B cell (primary cell): ENCODE results near the gene TRMT10B. TPM values are rescaled to one million over a fixed set of nuclear protein-coding genes. Genes with fewer than 3 reads are reported as not detected.

ENCODE experiments used
- ATAC-seq: fragments of 200-7000 bp; cut with Tn5 transposase; one replicate; pipeline ENCODE4 v1.10.0; 2021; ENCODE audit warnings: low read depth, mild to moderate bottlenecking, moderate number of reproducible peaks, moderate library complexity
- CTCF ChIA-PET: fragments of 350-600 bp; sonication (Branson Sonifier 250); formaldehyde crosslinking; loops from one replicate; lab custom pipeline; 2021; ENCODE audit warnings: antibody characterized with exemption, inconsistent platforms; lab: Charles Lee
- POLR2A ChIA-PET: fragments of 350-600 bp; sonication (Branson Sonifier 250); formaldehyde crosslinking; loops from one replicate; lab custom pipeline; 2021; ENCODE audit warnings: antibody characterized with exemption; lab: Charles Lee
- DNase-seq: peaks from one replicate; pipeline ENCODE4 v3.0.0; 2013
- H2AFZ ChIP-seq: 2 replicates; pipeline ENCODE4 v1.6.1; 2012; ENCODE audit warnings: mild to moderate bottlenecking, low read depth, low read length; ENCODE audit not compliant: insufficient read depth, poor library complexity, severe bottlenecking
- H3K27ac ChIP-seq, 2 donors: 1 replicate in 1 of 2; 2 replicates in 1 of 2; pipeline ENCODE4 v1.5.1; 2012 to 2013; ENCODE audit warnings: low read length in 2 of 2, mild to moderate bottlenecking in 2 of 2, moderate library complexity in 1 of 2
- H3K27me3 ChIP-seq, 4 experiments: fragments of 200-600 bp in 1 of 4; sonication (generic) in 1 of 4; replicated peaks in 1 of 4; 1 replicate in 2 of 4; 2 replicates in 2 of 4; pipeline versions ENCODE4 v1.6.1 to v1.7.0; 2013 to 2016; ENCODE audit warnings: low read length in 3 of 4, mild to moderate bottlenecking in 2 of 4, mixed read lengths in 1 of 4, moderate library complexity in 1 of 4; ENCODE audit not compliant: insufficient read depth in 4 of 4, control insufficient read depth in 3 of 4; ENCODE audit errors: control extremely low read depth in 1 of 4
- H3K36me3 ChIP-seq, 2 experiments: replicated peaks in 1 of 2; 1 replicate in 1 of 2; 2 replicates in 1 of 2; pipeline versions ENCODE4 v1.6.1 to v1.7.1; 2013; ENCODE audit warnings: low read length in 1 of 2; ENCODE audit not compliant: insufficient read depth in 2 of 2, control insufficient read depth in 1 of 2; ENCODE audit errors: control extremely low read depth in 1 of 2, extremely low read depth in 1 of 2
- H3K4me1 ChIP-seq, 2 donors: fragments of 200-600 bp in 1 of 2; sonication (generic) in 1 of 2; 1 replicate in 1 of 2; 2 replicates in 1 of 2; pipeline versions ENCODE4 v1.5.1 to v1.6.1; 2013 to 2017; ENCODE audit warnings: low read length in 2 of 2; ENCODE audit not compliant: control insufficient read depth in 2 of 2, insufficient read depth in 2 of 2
- H3K4me2 ChIP-seq: replicated peaks from 2 replicates; pipeline ENCODE3; 2012; ENCODE audit warnings: mild to moderate bottlenecking, low read depth, low read length; ENCODE audit not compliant: poor library complexity, severe bottlenecking
- H3K4me3 ChIP-seq, 5 experiments: fragments of 200-600 bp in 1 of 5; sonication (generic) in 1 of 5; 1 replicate in 3 of 5; 2 replicates in 2 of 5; pipeline versions ENCODE4 v1.5.1 to v1.7.0; 2011 to 2016; ENCODE audit warnings: low read length in 4 of 5, mild to moderate bottlenecking in 4 of 5, low read depth in 2 of 5, control low read depth in 1 of 5, moderate library complexity in 1 of 5; ENCODE audit not compliant: insufficient read depth in 1 of 5; ENCODE audit errors: control extremely low read depth in 1 of 5, extremely low read depth in 1 of 5
- H3K79me2 ChIP-seq: fragments of 200-600 bp; sonication (generic); one replicate; pipeline ENCODE4 v1.6.0; 2016; ENCODE audit warnings: low read length; ENCODE audit not compliant: control insufficient read depth, insufficient read depth
- H3K9ac ChIP-seq: fragments of 200-600 bp; sonication (generic); 2 replicates; pipeline ENCODE4 v1.6.1; 2017; ENCODE audit warnings: mild to moderate bottlenecking, low read length, moderate library complexity
- H3K9me3 ChIP-seq, 3 donors: one replicate each; pipeline versions ENCODE4 v1.6.1 to v1.7.1; 2013; ENCODE audit warnings: low read length in 2 of 3; ENCODE audit not compliant: control insufficient read depth in 2 of 3, insufficient read depth in 1 of 3; ENCODE audit errors: control extremely low read depth in 1 of 3
- H4K20me1 ChIP-seq: 2 replicates; pipeline ENCODE4 v1.6.0; 2012; ENCODE audit warnings: mild to moderate bottlenecking, low read length; ENCODE audit not compliant: insufficient read depth, control insufficient read depth, poor library complexity, severe bottlenecking
- H3K27ac Mint-ChIP-seq: one replicate; pipeline ENCODE4 v1.8.0; 2021; ENCODE audit warnings: mixed read lengths
- H3K27me3 Mint-ChIP-seq: one replicate; pipeline ENCODE4 v1.8.0; 2021; ENCODE audit warnings: mixed read lengths
- H3K4me1 Mint-ChIP-seq: one replicate; pipeline ENCODE4 v1.8.0; 2021; ENCODE audit warnings: mixed read lengths
- H3K4me3 Mint-ChIP-seq: one replicate; pipeline ENCODE4 v1.8.0; 2021; ENCODE audit warnings: mixed read lengths
- H3K9me3 Mint-ChIP-seq: one replicate; pipeline ENCODE4 v1.8.0; 2022; ENCODE audit warnings: mixed read lengths; ENCODE audit not compliant: insufficient read depth
- CTCF ChIP-seq: fragments of 200-600 bp; IDR thresholded peaks from one replicate; pipeline ENCODE4 v1.8.0; 2022; ENCODE audit warnings: antibody characterized with exemption, mild to moderate bottlenecking
- EZH2 ChIP-seq: IDR thresholded peaks from 2 replicates; pipeline ENCODE4 v1.6.1; 2012; ENCODE audit warnings: borderline replicate concordance, low read depth, mild to moderate bottlenecking, moderate library complexity, low read length; ENCODE audit not compliant: insufficient read depth, poor library complexity, severe bottlenecking
- WGBS: methylation state at CpG from one replicate; pipeline ENCODE4 v1.1.5; 2013; ENCODE audit warnings: missing lambda C conversion rate; ENCODE audit not compliant: insufficient coverage; 5-methylcytosine and 5-hydroxymethylcytosine counted together
- intact Hi-C: fragments of 100-400 bp; cut with micrococcal nuclease; formaldehyde crosslinking; loops from one replicate; pipeline ENCODE4 v1.10.0; 2022
- polyA plus RNA-seq: library from polyadenylated mRNA; depleted of rRNA; stranded (reverse); fragments of >200 nt; gene quantifications from 2 replicates; pipeline ENCODE4 v1.2.3, GENCODE V29; 2012
- total RNA-seq, 2 donors: library from RNA; stranded (reverse); fragments of 120-200 nt in 1 of 2; gene quantifications; 1 replicate in 1 of 2; 2 replicates in 1 of 2; pipeline versions ENCODE4 v1.2.3 to v1.2.4, GENCODE V29; 2013 to 2022

The TRMT10B gene
- total and polyA plus RNA-seq, 2 donors (not counting 1 experiment from before 2014, with no cell fraction given), result 18.1 to 27.8 TPM

- H3K27ac Mint-ChIP-seq, result no peak overlapping the region
- DNase-seq, result no peak
- H3K4me3 Mint-ChIP-seq, result no peak overlapping the region
- ChIA-PET CTCF (no interaction called here), POLR2A (no interaction called here)
- WGBS, result 75% methylated on average over 45 of the region's 45 CpGs
- Histone ChIP-seq H3K4me2 (no peak overlapping the region), H4K20me1 (peaks cover 22% of the 10 kb centered on the region), H3K9ac (no peak overlapping the region), H2AFZ (no peak overlapping the region), H3K79me2 (peaks cover 27% of the 10 kb centered on the region), H3K9me3 (peaks cover 0 to 5% (median 0%) of the 10 kb centered on the region in 3 donors), H3K4me3 (no peak overlapping the region), H3K27ac (no peak overlapping the region), H3K27me3 (peaks cover 0 to 2% (median 0%) of the 10 kb centered on the region in 4 experiments), H3K36me3 (peaks cover 3 to 17% of the 10 kb centered on the region in 2 experiments), H3K4me1 (peaks cover 16 to 21% of the 10 kb centered on the region in 2 donors)
- intact Hi-C loops, result loop anchor here (10.0 kb wide), 1 partner anchor 302 kb away; the partner anchor contains the start of gene POLR1E
- no peak for TF ChIP-seq CTCF
- TF ChIP-seq EZH2, result no peak
- no peaks in the 10 kb centered on the region for H3K9me3 Mint-ChIP-seq
- ATAC-seq, result no peak
- H3K4me1 Mint-ChIP-seq, result peaks cover 31% of the 10 kb centered on the region
- H3K27me3 Mint-ChIP-seq, result peaks cover 9% of the 10 kb centered on the region
Measured at GRCh38 chr9:37787059-37787458, 33.5 kb downstream of the TRMT10B start.

GRCh38 chr9:37788332-37788731, 34.7 kb downstream of the TRMT10B start:
- no peak overlapping the region for H3K4me3 Mint-ChIP-seq

More at GRCh38 chr9:37788332-37788731, 34.7 kb downstream of the TRMT10B start:
- TF ChIP-seq CTCF, result no peak
- no peak for TF ChIP-seq EZH2
- H3K27me3 Mint-ChIP-seq, result peaks cover 9% of the 10 kb centered on the region
- H2AFZ ChIP-seq, result no peak overlapping the region
- no peak for DNase-seq
- H3K36me3 ChIP-seq, result peaks cover 0 to 4% of the 10 kb centered on the region in 2 experiments
- intact Hi-C loops, result loop anchor here (10.0 kb wide), 1 partner anchor 304 kb away; the partner anchor contains the start of gene POLR1E
- peaks cover 0 to 5% (median 0%) of the 10 kb centered on the region in 3 donors for H3K9me3 ChIP-seq
- peaks cover 0 to 2% (median 0%) of the 10 kb centered on the region in 4 experiments for H3K27me3 ChIP-seq
- H3K4me1 Mint-ChIP-seq, result peaks cover 21% of the 10 kb centered on the region
- H3K4me2 ChIP-seq, result no peak overlapping the region
- WGBS, result no CpG with 5 or more reads among the region's 6 CpGs
- no peak overlapping the region for H3K4me3 ChIP-seq
- no peak for ATAC-seq
- H3K9me3 Mint-ChIP-seq, result no peaks in the 10 kb centered on the region
- no peak overlapping the region for H3K9ac ChIP-seq
- H3K27ac Mint-ChIP-seq, result no peak overlapping the region
- no peak overlapping the region for H3K27ac ChIP-seq
- POLR2A ChIA-PET, result no interaction called here
- H3K4me1 ChIP-seq, result peaks cover 12 to 16% of the 10 kb centered on the region in 2 donors
- H4K20me1 ChIP-seq, result peaks cover 10% of the 10 kb centered on the region
- CTCF ChIA-PET, result interaction anchor here (0.5 kb wide), 1 partner anchor 1731 kb away, joined by 3 read pairs; no protein-coding TSS in a partner anchor
- H3K79me2 ChIP-seq, result peaks cover 23% of the 10 kb centered on the region
